ENCODE results near the gene DNAL1. TPM values are rescaled to one million over a fixed set of nuclear protein-coding genes. Genes with fewer than 3 reads are reported as not detected.
A peak's percentile ranks its signal among the peaks of the same experiment; 100 is the strongest.

Gene DNAL1
- total and polyA plus RNA-seq, 2 of the 13 experiments (the other 11 are each of a cell fraction or from before 2014, with no cell fraction given), result 1.4 to 13.3 TPM

DNA sequence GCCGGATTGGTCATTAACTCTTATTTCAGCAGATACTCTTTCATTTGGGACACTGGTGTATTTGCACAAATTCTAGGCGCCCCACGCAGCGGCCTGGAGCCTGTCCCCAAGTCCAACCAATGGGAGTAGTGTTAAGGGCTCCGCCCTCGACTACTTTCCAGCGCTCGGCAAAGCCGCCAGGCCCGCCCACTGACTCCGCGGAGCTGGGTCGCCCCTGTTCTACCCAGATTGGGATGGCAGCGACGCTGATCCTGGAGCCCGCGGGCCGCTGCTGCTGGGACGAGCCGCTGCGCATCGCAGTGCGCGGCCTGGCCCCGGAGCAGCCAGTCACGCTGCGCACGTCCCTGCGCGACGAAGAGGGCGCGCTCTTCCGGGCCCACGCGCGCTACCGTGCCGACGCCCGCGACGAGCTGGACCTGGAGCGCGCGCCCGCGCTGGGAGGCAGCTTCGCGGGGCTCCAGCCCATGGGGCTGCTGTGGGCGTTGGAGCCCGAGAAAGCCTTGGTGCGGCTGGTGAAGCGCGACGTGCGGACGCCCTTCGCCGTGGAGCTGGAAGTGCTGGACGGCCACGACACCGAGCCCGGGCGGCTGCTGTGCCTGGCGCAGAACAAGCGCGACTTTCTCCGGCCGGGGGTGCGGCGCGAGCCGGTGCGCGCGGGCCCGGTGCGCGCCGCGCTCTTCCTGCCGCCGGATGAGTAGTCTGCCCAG, 32.3 kb upstream of the DNAL1 start, which contains the start of gene ACOT6 (continued):
- TF ChIP-seq, protein P1, sequence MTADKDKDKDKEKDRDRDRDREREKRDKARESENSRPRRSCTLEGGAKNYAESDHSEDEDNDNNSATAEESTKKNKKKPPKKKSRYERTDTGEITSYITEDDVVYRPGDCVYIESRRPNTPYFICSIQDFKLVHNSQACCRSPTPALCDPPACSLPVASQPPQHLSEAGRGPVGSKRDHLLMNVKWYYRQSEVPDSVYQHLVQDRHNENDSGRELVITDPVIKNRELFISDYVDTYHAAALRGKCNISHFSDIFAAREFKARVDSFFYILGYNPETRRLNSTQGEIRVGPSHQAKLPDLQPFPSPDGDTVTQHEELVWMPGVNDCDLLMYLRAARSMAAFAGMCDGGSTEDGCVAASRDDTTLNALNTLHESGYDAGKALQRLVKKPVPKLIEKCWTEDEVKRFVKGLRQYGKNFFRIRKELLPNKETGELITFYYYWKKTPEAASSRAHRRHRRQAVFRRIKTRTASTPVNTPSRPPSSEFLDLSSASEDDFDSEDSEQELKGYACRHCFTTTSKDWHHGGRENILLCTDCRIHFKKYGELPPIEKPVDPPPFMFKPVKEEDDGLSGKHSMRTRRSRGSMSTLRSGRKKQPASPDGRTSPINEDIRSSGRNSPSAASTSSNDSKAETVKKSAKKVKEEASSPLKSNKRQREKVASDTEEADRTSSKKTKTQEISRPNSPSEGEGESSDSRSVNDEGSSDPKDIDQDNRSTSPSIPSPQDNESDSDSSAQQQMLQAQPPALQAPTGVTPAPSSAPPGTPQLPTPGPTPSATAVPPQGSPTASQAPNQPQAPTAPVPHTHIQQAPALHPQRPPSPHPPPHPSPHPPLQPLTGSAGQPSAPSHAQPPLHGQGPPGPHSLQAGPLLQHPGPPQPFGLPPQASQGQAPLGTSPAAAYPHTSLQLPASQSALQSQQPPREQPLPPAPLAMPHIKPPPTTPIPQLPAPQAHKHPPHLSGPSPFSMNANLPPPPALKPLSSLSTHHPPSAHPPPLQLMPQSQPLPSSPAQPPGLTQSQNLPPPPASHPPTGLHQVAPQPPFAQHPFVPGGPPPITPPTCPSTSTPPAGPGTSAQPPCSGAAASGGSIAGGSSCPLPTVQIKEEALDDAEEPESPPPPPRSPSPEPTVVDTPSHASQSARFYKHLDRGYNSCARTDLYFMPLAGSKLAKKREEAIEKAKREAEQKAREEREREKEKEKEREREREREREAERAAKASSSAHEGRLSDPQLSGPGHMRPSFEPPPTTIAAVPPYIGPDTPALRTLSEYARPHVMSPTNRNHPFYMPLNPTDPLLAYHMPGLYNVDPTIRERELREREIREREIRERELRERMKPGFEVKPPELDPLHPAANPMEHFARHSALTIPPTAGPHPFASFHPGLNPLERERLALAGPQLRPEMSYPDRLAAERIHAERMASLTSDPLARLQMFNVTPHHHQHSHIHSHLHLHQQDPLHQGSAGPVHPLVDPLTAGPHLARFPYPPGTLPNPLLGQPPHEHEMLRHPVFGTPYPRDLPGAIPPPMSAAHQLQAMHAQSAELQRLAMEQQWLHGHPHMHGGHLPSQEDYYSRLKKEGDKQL (CRISPR knock-in tag; IDR thresholded peaks at IDR 0.05; ENCODE audit: low read depth), result 0 out of 2 replicates have a peak, but pooled peaks have one; percentile 13
- TF ChIP-seq ZFP62 (CRISPR knock-in tag; IDR thresholded peaks at IDR 0.05) (no peak), NONO (IDR thresholded peaks at IDR 0.05) (no peak), NONO (CRISPR knock-in tag; conservative IDR thresholded peaks at IDR 0.05) (0 out of 2 replicates have a peak, but pooled peaks have one; percentile 52), ZNF562 (CRISPR knock-in tag; IDR thresholded peaks at IDR 0.05; ENCODE audit: borderline replicate concordance) (no peak), TAF15 (IDR thresholded peaks at IDR 0.05; ENCODE audit: low read depth, low read length, poor library complexity, severe bottlenecking) (no peak), RFXANK (CRISPR knock-in tag; IDR thresholded peaks at IDR 0.05) (no peak), NFYB (CRISPR knock-in tag; IDR thresholded peaks at IDR 0.05) (no peak; the same call in 1 of the 2 replicates), U2AF1 (optimal IDR thresholded peaks at IDR 0.05; ENCODE audit: low read depth, low read length) (no peak), ISX (CRISPR knock-in tag; conservative IDR thresholded peaks at IDR 0.05) (no peak), ZFX (CRISPR knock-in tag; IDR thresholded peaks at IDR 0.05; ENCODE audit: low read depth) (peak; percentile 90), ZNF430 (CRISPR knock-in tag; IDR thresholded peaks at IDR 0.05) (no peak), POLR2AphosphoS2 (IDR thresholded peaks at IDR 0.05; ENCODE audit: low read depth, low read length) (no peak), RBM39 (IDR thresholded peaks at IDR 0.05; ENCODE audit: low read depth, low read length, poor library complexity, severe bottlenecking) (peak; percentile 81), SIX4 (CRISPR knock-in tag; IDR thresholded peaks at IDR 0.05) (no peak), SCMH1 (CRISPR knock-in tag; IDR thresholded peaks at IDR 0.05; ENCODE audit: borderline replicate concordance) (no peak), NR2F1 (CRISPR knock-in tag; IDR thresholded peaks at IDR 0.05) (no peak), ZNF317 (CRISPR knock-in tag; IDR thresholded peaks at IDR 0.05) (0 out of 2 replicates have a peak, but pooled peaks have one; percentile 9), KLF11 (CRISPR knock-in tag; IDR thresholded peaks at IDR 0.05) (no peak), GABPA (IDR thresholded peaks at IDR 0.05; ENCODE audit: low read depth, low read length) (no peak), GABPA (CRISPR knock-in tag; IDR thresholded peaks at IDR 0.05; ENCODE audit: low read depth) (no peak), ZNF724P (CRISPR knock-in tag; IDR thresholded peaks at IDR 0.05; ENCODE audit: borderline replicate concordance) (no peak), MYNN (CRISPR knock-in tag; IDR thresholded peaks at IDR 0.05; ENCODE audit: low read depth) (no peak), ZNF337 (CRISPR knock-in tag; IDR thresholded peaks at IDR 0.05; ENCODE audit: borderline replicate concordance, low read depth) (no peak), SNAPC2 (CRISPR knock-in tag; IDR thresholded peaks at IDR 0.05) (peak; percentile 72; the same call in 1 of the 2 replicates)
- TF ChIP-seq, protein P2, sequence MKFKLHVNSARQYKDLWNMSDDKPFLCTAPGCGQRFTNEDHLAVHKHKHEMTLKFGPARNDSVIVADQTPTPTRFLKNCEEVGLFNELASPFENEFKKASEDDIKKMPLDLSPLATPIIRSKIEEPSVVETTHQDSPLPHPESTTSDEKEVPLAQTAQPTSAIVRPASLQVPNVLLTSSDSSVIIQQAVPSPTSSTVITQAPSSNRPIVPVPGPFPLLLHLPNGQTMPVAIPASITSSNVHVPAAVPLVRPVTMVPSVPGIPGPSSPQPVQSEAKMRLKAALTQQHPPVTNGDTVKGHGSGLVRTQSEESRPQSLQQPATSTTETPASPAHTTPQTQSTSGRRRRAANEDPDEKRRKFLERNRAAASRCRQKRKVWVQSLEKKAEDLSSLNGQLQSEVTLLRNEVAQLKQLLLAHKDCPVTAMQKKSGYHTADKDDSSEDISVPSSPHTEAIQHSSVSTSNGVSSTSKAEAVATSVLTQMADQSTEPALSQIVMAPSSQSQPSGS (CRISPR knock-in tag; IDR thresholded peaks at IDR 0.05), result no peak

Data from HepG2 (cell line).